Retinal pigment epithelial cell (primary cell): ENCODE measurements around the gene RNF113B.

Experiments
- DNase-seq: peaks from one replicate; pipeline ENCODE4 v3.0.0-alpha.2; 2010; ENCODE audit warnings: low read depth
- H3K4me3 ChIP-seq: 2 replicates; pipeline ENCODE4 v1.5.1; 2011; ENCODE audit warnings: mild to moderate bottlenecking, low read length, control low read depth, moderate library complexity
- CTCF ChIP-seq: conservative IDR thresholded peaks from 2 replicates; pipeline ENCODE4 v1.5.1; 2011; ENCODE audit warnings: low read depth, low read length, control low read depth, inconsistent platforms

RNF113B gene

DNA sequence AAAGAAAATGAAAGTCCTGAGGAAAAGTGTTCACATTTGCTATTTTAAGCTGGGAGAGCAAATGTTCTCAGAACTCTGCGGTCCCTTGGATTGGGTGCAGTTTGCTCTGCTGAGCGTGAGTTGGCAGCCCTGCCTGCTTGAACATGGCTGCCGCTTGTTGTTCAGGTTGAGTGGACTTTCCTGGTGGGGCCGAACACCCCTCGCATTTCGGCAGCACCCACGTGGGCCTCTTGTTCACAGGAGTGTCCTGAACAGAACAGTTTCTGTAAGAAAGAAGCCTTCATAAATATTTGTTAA, 10.8 kb upstream of the RNF113B start:
- no peak overlapping the region for H3K4me3 ChIP-seq
- no peak for TF ChIP-seq CTCF
- no peak for DNase-seq

DNA sequence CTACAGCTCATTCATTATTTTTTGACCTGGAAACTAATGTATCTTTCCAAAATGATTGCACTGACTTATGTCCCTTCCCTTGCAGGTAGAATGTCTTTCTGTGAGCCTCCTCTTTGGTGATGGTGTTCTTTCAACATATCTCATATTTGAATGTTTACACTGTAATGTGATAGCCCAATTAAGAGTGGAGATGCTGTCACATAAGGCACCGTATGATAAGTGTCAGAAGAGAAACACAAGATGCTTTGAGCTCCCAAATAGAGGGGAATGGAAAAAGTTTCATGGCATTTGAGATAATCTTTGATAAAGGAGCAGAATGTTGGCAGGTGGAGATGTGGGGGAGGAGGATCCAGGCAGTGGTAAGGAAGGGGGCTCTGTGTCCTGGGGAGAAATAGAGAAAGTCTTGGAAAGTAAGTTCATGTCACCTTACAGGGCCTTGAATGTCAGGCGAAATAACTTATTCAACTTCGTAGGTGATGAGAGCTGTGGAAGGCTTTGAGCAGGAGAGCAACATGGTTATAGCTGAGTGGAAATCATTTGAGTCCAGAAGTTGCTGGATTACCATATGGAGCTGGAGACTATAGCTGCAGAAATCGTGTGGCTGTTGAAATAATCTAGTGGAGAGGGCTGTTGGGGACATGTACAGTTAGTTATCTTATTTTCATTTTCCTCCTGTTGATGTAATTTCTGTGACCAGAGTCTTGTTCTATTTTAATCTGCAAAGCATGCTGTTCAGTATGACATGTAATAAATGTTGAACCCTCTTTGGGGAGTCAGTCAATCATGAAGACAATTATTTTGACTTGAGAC, 10.3 kb upstream of the RNF113B start:
- no peak for DNase-seq
- no peak for TF ChIP-seq CTCF
- H3K4me3 ChIP-seq = no peak overlapping the region

GRCh38 chr13:98184792-98185191, 7.7 kb upstream of the RNF113B start:
- no peak for DNase-seq
- no peak overlapping the region for H3K4me3 ChIP-seq
- TF ChIP-seq CTCF = no peak

GRCh38 chr13:98182589-98182988, 5.5 kb upstream of the RNF113B start:
- TF ChIP-seq CTCF = no peak
- H3K4me3 ChIP-seq = no peak overlapping the region
- no peak for DNase-seq

DNA sequence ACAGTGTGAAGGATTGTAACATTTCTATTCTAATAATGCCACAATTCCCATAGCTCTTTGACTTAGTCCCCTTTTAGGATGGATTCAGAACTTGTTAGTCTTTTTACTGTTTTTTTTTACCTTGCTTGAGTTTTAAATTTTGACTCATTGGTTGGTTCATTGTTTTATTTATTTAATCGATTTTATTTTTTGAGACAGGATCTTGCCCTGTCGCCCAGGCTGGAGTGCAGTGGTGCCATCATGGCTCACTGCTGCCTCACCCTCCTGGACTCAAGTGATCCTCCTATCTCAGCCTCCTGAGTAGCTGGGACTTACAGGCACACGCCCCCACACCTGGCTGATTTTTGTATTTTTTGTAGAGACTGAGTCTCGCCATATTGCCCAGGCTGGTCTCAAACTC, 5.1 kb upstream of the RNF113B start:
- DNase-seq = no peak
- no peak for TF ChIP-seq CTCF
- H3K4me3 ChIP-seq = no peak overlapping the region

DNA sequence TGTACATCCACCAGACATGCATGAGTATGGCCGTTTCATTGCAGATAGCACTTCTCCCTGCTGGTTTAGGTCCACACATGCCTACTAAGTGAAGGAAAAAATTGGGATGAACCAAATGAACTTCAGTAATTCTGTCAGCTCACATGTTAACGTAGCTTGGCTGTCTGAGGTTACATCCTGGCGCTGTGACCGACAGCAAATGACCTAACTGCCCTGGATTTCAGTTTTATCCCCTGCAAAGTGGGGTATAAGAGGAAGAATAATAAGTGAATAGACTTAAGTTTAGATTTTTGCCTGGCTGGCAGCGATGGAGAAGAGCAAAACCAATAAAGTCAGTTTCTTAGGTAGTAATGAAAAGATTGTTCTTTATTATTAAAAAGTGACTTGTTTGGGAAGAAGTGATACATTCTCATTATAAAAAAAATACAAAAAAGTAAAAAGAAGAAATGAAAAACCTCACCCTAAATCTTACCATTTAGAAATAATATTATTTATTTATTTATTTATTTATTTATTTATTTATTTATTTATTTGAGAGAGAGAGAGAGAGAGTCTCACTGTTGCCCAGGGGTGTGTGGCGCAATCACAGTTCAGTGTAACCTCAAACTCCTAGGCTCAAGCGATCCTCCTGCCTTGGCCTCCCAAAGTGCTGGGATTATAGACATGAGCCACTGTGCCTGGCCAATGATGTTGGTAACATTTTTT, 4.2 kb upstream of the RNF113B start:
- H3K4me3 ChIP-seq = no peak overlapping the region
- TF ChIP-seq CTCF = no peak
- DNase-seq = no peak

GRCh38 chr13:98180092-98180491, 3.0 kb upstream of the RNF113B start:
- DNase-seq = no peak
- H3K4me3 ChIP-seq = no peak overlapping the region
- TF ChIP-seq CTCF = no peak
